ENCODE data around the gene TMEM259. TPM values are rescaled to one million over a fixed set of nuclear protein-coding genes. Genes with fewer than 3 reads are reported as not detected.

Gene TMEM259
- 99.7 and 104 TPM in 2 replicates for total RNA-seq

GRCh38 chr19:1020868-1021425 is at the start of gene TMEM259:
Gene TMEM259, minus strand, starts transcription at chr19:1021123. Its CDS starts 127 bp downstream, at chr19:1020996.

DNA sequence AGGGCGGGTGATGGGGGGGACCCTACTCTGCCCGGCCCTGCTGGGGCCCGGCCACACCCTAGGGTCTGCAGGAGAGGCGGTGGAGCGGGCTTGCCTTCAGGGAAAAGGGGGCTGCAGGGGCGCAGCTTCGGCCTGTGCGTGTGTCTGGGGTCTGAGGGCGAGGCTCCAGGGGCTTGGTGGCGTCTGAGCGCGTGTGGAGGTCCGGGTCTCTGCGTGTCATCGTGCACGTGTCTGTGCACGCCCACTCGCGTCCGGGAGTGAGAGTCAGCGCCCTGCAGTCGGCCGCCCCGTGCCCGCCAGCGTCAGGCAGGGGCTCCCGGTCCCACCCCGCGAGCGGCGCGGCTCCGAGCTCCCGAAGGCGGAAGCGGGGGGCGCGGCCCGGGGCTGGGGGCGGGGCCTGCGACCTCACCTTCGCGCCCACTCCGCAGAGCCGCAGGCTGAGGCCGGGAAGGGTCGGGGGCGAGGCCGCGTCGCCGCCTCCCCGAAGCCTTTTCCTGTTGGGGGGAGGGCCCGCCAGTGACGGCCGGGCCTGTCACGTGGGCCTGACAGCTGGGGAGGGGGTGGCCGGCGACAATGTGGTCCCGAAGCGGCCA is 45.9 kb upstream of the TMEM259 start, which contains the start of gene ARHGAP45:
ARHGAP45 (plus strand) TSS at position 420 of the 593 bp plus-strand sequence. CDS start 239 bp downstream, outside the sequence.

DNA sequence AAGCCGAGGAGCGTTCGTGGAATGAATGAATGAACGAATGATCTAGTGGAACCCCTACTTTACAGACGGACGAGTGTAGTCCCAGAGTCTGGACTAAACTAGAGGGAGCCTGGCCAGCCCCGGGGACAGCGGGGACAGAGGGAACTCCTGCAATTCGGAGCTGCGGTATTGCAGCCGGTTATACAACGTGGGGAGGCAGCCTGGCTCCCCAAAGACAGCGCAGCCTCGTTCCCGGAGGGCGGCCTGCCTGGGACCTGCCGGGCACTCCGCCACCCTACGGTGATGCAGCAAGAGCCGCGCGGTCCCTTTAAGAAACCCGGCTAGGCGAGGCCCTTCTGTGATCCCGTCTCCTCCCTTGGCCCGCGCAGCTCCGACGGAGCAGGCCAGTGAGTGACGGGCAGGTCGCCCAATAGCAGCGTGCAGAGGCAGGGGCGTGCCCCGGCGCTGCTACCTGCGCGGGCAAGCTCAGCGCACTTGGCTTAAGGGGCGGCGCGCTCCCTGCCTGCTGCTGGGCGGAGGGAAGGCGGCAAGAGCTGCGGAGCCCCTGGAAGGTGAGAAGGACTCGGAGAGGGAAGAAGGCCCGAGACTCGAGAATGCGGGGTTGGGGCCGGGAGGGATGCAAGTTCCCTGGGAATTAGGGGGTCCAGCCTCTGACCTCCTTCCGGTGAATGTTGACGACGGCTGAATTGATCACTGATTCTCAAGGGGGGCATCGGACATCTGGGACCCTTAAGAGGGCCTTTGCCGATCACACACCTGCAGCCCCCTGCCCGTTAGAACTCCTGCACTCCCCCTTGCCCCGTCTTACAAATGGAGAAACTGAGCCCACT is 18.9 kb upstream of the TMEM259 start, which contains the start of gene ABCA7:
ABCA7 (plus strand) TSS at position 462 of the 830 bp plus-strand sequence. CDS start 1,255 bp downstream, outside the sequence.

GRCh38 chr19:1025960-1026782 is 5.2 kb upstream of the TMEM259 start, which contains the start of gene CNN2:
Gene CNN2, plus strand, starts transcription at chr19:1026608. Its CDS starts 54 bp downstream, at chr19:1026662.

DNA sequence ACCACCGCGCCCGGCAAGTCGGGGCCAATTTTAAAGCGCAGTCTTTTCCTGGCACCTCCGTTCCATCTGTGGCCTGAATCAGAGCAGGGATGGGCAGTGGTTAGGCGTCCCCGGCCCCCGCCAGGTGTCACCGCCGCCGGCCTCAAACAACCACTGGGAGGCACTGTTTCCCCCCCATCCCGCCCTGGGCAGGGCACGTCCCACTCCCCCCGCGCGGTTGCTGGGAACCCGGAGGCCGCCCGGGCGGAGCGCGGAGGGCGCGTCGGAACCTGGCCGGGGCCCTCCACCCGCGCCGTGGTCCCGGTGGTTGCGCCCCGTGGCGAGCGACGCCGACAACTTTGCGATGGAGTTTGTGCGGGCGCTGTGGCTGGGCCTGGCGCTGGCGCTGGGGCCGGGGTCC is 20.8 kb downstream of the TMEM259 start, which contains the start of gene GRIN3B:
GRIN3B (plus strand) TSS at position 325 of the 400 bp plus-strand sequence; CDS start at position 344, 19 bp downstream.

DNA sequence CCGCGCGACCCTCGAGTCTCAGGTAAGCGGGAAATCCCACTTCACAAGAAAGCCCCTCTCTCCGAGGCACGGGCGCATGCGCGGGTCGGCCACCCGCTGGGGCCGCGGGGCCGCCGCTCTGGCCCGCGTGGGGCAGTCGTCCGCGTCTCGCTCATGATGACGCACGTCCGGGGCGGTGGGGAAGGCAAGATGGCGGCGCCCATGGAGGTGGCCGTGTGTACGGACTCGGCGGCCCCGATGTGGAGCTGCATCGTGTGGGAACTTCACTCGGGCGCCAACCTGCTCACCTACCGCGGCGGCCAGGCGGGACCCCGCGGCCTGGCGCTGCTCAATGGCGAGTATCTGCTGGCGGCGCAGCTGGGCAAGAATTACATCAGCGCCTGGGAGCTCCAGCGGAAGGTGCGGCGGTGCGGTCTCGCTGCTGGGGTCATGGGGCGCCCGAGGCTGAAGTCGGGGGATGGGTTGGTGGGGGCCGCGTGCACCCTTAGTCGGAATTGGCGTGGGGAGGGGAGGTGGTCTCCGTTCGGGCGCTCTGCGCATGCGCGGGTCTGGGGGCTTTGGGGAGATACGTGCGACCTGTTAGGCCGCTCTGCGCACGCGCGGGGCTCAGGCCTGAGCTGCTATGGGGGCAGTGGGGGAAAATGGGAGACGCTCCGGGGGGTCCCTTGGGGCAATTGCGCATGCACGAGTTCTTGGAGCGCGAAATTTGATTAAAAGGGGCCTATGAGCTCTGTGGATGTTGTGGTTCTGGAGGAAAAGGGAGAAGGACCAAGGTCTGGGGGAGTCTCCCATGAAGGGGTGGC is 36.6 kb downstream of the TMEM259 start, which contains the start of gene WDR18:
WDR18 (plus strand) TSS at position 181 of the 803 bp plus-strand sequence; CDS start at position 190, 9 bp downstream.

Other genes with a start within 250 kb of the TMEM259 start
- 139 and 147 TPM in 2 replicates for gene PTBP1, start 223.7 kb downstream of the TMEM259 start, total RNA-seq
- 0.10 and 0.44 TPM in 2 replicates for gene PLPPR3, start 199.2 kb downstream of the TMEM259 start, total RNA-seq
- gene AZU1, start 193.3 kb downstream of the TMEM259 start, total RNA-seq: not detected in 2 replicates
- not detected in 2 replicates for gene PRTN3, start 180.1 kb downstream of the TMEM259 start, total RNA-seq
- gene ELANE, start 168.8 kb downstream of the TMEM259 start, total RNA-seq: 4.6 and 5.4 TPM in 2 replicates
- gene CFD, start 161.5 kb downstream of the TMEM259 start, total RNA-seq: 1,761 and 1,927 TPM in 2 replicates
- 30.8 and 34.1 TPM in 2 replicates for gene MED16, start 127.9 kb downstream of the TMEM259 start, total RNA-seq
- gene RNU6-9, start 127.6 kb downstream of the TMEM259 start, total RNA-seq: not detected in 2 replicates
- gene R3HDM4, start 107.9 kb downstream of the TMEM259 start, total RNA-seq: 42.6 and 50.5 TPM in 2 replicates
- gene KISS1R, start 103.8 kb downstream of the TMEM259 start, total RNA-seq: not detected in 2 replicates
- 2.6 and 4.9 TPM in 2 replicates for gene ARID3A, start 95.1 kb downstream of the TMEM259 start, total RNA-seq
- 25.3 and 36.2 TPM in 2 replicates for gene WDR18, start 36.8 kb downstream of the TMEM259 start, total RNA-seq
- gene GRIN3B, start 20.7 kb downstream of the TMEM259 start, total RNA-seq: 0.88 and 1.2 TPM in 2 replicates
- gene RNU6-2, start 399 bp upstream of the TMEM259 start, total RNA-seq: not detected in 2 replicates
- gene CNN2, start 5.5 kb upstream of the TMEM259 start, total RNA-seq: 149 and 154 TPM in 2 replicates
- 2.7 and 3.6 TPM in 2 replicates for gene ABCA7, start 19.0 kb upstream of the TMEM259 start, total RNA-seq
- gene ARHGAP45, start 46.0 kb upstream of the TMEM259 start, total RNA-seq: 0.37 and 0.39 TPM in 2 replicates
- gene POLR2E, start 74.3 kb upstream of the TMEM259 start, total RNA-seq: 191 and 315 TPM in 2 replicates
- 470 and 535 TPM in 2 replicates for gene GPX4, start 82.9 kb upstream of the TMEM259 start, total RNA-seq
- 37.6 and 40.9 TPM in 2 replicates for gene SBNO2, start 153.1 kb upstream of the TMEM259 start, total RNA-seq
- 47.5 and 52.5 TPM in 2 replicates for gene STK11, start 184.7 kb upstream of the TMEM259 start, total RNA-seq
- gene CBARP, start 216.9 kb upstream of the TMEM259 start, total RNA-seq: 1.4 and 2.3 TPM in 2 replicates
- gene ATP5F1D, start 220.6 kb upstream of the TMEM259 start, total RNA-seq: 89.8 and 122 TPM in 2 replicates
- 46.7 and 59.6 TPM in 2 replicates for gene MIDN, start 227.5 kb upstream of the TMEM259 start, total RNA-seq
- gene CIRBP, start 248.2 kb upstream of the TMEM259 start, total RNA-seq: 265 and 335 TPM in 2 replicates